D721Med (cell line): Measurements from ENCODE around the gene SPSB2.
"Not testable (repeated sequence)": the region's sequence is repeated elsewhere in the genome, so short reads cannot be mapped to it uniquely, and the experiment has no call there.

ENCODE experiments used
- DNase-seq: peaks from one replicate; pipeline ENCODE4 v3.0.0; 2011; ENCODE audit warnings: low spot score; ENCODE audit not compliant: insufficient read length
- FAIRE-seq: peaks from 2 replicates; lab custom pipeline; 2011; peaks lifted over from hg19 to GRCh38; lab: Jason Lieb, UNC
- TF ChIP-seq, protein P1 (sequence below): IDR thresholded peaks from 2 replicates; pipeline ENCODE4 v1.5.1; 2012; ENCODE audit warnings: mild to moderate bottlenecking, control low read depth; ENCODE audit not compliant: insufficient read depth; ENCODE audit errors: missing control alignments

SPSB2 gene

GRCh38 chr12:6887460-6887859 is 14.4 kb upstream of the SPSB2 start:
- TF ChIP-seq, protein P1, sequence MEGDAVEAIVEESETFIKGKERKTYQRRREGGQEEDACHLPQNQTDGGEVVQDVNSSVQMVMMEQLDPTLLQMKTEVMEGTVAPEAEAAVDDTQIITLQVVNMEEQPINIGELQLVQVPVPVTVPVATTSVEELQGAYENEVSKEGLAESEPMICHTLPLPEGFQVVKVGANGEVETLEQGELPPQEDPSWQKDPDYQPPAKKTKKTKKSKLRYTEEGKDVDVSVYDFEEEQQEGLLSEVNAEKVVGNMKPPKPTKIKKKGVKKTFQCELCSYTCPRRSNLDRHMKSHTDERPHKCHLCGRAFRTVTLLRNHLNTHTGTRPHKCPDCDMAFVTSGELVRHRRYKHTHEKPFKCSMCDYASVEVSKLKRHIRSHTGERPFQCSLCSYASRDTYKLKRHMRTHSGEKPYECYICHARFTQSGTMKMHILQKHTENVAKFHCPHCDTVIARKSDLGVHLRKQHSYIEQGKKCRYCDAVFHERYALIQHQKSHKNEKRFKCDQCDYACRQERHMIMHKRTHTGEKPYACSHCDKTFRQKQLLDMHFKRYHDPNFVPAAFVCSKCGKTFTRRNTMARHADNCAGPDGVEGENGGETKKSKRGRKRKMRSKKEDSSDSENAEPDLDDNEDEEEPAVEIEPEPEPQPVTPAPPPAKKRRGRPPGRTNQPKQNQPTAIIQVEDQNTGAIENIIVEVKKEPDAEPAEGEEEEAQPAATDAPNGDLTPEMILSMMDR = no peak
- FAIRE-seq (no peak), DNase-seq (no peak)

- FAIRE-seq, DNase-seq: not testable (repeated sequence)
Observed at GRCh38 chr12:6886206-6886999, 13.3 kb upstream of the SPSB2 start.

DNA sequence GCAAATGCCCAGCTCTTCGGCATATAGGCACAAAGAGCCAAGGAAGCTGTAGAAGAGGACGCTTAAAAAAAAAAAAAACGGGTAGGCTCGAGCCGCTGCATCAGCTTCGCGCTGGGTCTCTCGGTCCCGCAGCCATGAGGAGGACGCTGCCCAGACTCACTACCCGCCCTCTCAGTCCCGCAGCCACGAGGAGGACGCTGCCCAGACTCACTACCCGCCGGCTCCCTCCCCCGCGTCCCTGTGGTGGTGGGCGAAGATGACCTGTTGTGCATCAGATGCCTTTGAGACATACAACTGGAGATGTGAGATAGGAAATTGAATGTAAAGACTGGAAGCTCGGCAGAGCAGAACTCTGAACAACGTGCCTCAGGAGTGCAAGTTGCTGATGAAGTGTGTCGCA is 11.4 kb upstream of the SPSB2 start:
- DNase-seq (no peak), FAIRE-seq (no peak)
- TF ChIP-seq, protein P1 = no peak

- TF ChIP-seq, protein P1 = no peak
- no peak for DNase-seq
- no peak for FAIRE-seq
Observed at GRCh38 chr12:6883683-6884082, 10.6 kb upstream of the SPSB2 start.

GRCh38 chr12:6883252-6883651 is 10.1 kb upstream of the SPSB2 start:
- DNase-seq = no peak
- TF ChIP-seq, protein P1 = no peak
- no peak for FAIRE-seq

DNA sequence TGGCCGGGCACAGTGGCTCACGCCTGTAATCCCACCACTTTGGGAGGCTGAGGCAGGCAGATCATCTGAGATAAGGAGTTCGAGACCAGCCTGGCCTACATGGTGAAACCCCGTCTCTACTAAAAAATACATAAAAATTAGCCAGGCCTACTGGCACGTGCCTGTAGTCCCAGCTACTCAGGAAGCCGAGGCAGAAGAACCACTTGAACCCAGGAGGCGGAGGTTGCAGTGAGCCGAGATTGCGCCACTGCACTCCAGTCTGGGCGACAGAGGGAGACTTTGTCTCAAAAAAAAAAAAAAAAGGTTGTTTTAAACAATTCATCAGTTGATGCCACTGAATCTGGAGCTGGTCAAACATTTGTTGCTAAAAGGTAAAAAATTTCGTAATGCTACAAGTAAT is 6.7 kb upstream of the SPSB2 start:
- FAIRE-seq, DNase-seq: not testable (repeated sequence)

GRCh38 chr12:6874015-6874368 is 889 bp upstream of the SPSB2 start:
- FAIRE-seq, DNase-seq: not testable (repeated sequence)

DNA sequence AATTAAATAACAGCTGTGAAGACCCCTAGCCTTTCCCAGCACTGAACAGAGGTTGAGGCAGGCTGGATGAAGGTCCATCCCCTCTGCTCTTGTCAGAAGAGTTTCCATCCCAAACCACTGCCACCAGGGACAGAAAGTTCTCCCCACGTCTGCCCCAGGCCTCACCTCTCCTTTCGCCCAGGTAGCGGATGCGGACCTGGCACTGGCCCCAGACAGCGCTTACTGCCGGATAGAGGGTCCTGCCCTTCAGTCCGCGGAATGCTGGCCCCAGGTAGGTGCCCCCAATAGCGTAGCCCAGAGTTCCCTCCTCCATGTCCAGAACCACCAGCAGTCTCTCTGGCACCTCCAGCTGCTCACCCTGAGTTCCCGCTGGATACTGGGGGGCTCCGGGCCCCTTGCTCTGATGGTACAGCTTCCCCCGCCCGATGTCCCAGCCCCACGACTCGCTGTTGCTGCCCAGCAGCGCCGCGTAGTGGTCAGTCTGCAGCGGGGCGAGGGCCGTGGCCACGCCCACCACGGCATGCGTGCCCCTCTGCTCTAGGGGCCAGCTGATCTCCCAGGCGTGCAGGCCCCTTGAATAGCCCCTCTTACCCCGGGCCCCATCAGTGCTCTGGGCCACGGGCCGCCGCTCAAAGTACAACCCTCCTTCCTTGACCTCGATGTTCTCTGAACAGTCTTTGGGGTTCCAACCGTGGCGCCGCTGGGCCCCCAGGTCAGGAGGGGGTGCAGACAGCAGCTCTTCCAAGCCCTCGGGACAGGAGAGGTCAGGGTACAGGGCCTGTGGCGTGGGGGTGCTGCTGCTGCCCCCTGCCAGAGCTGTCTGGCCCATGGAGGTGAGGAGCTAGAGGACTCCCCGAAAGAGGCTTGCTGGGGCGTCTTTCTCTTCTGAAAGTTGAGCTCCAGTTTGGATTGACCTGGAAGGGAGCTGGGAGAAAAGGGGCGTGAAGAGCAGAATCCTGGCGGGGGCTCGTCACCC is 742 bp downstream of the SPSB2 start:
- no peak for FAIRE-seq
- peak; percentile 65 for DNase-seq
- TF ChIP-seq, protein P1 = peak; percentile 82
